DMS53 (cell line): ENCODE results near the gene FERMT3.

Experiments used
- DNase-seq: peaks from one replicate; lab custom pipeline; 2025; lab: John Stamatoyannopoulos, UW

FERMT3 gene

GRCh38 chr11:64186492-64187165, 19.9 kb upstream of the FERMT3 start:
- peak; percentile 46 for DNase-seq

- DNase-seq: no peak
Observed at GRCh38 chr11:64192434-64192833, 14.1 kb upstream of the FERMT3 start.

DNA sequence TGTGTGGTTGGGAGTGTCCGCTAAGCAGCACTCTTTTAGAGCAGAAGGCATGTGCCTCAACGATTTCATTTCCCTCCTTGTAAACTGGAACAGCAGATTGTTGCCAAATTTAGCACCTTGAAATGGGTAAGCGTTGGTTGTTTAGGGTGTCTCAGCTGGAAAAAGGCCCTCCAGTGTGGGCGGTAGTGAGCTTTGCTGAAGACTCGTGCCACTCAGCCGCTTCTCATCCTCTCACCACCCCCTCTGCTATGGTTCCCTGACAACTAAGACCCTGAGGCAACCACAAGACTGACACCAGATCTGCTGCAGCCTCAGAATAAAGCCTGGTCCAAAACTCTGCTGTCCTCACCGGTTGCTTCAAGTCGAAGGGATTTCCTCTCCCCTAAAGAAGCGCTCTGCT, 9.9 kb upstream of the FERMT3 start:
- DNase-seq: no peak

DNA sequence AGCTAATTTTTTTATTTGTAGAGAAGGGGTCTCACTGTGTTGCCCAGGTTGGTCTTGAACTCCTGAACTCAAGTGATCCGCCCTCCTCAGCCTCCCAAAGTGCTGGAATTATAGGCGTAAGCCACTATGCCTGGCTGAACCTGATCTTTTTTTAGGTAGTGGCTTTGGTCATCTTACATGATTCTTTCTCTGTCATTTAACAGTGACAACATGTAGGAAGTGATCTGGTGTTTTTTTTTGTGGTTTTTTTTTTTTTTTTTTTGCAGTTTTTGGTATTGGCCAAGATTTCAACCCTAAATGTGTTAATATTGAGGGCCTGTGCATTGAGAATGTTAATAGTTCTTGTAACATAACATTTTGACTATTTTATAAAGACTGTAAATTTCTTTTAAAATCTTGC, 8.0 kb upstream of the FERMT3 start:
- no peak for DNase-seq

- no peak for DNase-seq
Observed at GRCh38 chr11:64201543-64201942, 5.0 kb upstream of the FERMT3 start.

GRCh38 chr11:64202992-64203391, 3.5 kb upstream of the FERMT3 start:
- no peak for DNase-seq

DNA sequence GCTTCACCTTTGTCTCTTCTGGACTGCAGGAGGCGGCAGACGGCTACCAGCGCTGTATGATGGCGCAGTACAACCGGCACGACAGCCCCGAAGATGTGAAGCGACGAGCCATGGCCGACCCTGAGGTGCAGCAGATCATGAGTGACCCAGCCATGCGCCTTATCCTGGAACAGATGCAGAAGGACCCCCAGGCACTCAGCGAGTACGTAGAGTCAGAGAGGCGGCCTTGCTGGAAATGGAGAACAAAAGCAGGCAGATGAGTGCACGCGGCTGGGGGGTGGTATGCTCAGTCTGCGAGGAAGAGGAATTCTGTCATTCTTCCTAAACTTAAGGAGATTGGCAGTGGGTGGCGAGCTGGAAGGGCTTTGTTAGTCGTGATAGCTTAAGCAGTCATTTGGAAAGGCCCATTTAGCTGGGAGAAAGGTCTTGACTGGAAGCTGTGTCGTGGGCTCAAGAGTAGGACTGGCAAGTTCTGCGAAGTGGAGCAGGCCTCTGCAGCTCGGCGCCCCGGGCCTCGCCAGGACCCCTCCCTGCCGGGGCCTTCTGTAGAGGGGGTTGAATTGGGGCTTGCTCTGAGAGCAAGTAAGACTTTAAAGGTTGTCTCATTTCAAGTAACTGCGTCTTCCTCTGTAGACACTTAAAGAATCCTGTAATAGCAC, 3.0 kb upstream of the FERMT3 start:
- DNase-seq: no peak

- DNase-seq: no peak
Observed at GRCh38 chr11:64204080-64204440, 2.5 kb upstream of the FERMT3 start.

DNA sequence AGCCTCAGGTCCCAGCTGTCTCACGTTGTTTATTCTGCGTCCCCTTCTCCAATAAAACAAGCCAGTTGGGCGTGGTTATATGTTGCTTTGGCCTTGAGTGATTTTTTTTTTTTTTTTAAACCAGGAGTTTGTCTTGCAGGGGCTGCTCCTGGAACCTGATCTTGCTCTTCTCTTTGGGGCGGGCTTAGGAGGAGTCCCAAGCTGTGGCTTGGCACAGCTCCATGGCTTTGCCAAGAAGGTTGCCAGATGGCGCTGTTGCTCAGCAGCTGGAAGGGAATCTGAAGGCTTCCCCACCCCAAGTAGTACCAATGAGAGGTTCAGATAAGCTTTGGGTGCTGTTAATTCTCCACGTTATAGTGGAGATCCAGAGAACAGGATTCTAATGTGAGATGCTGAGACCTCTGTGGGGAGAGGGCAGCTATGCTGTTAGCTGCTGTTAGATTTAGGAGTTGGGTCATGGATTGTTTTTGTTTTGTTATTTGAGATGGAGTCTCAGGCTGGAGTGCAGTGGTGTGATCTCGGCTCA, 2.0 kb upstream of the FERMT3 start:
- peak; percentile 89 for DNase-seq

GRCh38 chr11:64207256-64208085, 950 bp downstream of the FERMT3 start:
- no peak for DNase-seq

- no peak for DNase-seq
Observed at GRCh38 chr11:64208086-64208795, 1.7 kb downstream of the FERMT3 start.

GRCh38 chr11:64208796-64209562, 2.5 kb downstream of the FERMT3 start:
- DNase-seq: no peak

DNA sequence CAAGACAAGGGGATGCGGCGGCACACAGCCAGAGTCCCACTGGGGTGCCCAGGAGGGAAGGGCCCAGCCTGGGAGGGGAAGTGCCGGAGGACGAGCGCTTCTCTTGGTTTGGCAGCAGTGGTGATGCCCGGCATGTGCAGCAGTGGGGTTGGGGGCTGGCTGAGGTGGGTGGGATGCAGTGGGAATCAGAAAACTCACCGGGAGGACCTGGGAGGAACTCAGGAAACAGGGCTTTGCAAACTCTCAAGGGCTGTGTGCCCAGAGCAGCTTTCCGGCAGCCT, 3.0 kb downstream of the FERMT3 start:
- DNase-seq: no peak

- DNase-seq: no peak
Observed at GRCh38 chr11:64210301-64211020, 3.9 kb downstream of the FERMT3 start.

- no peak for DNase-seq
Observed at GRCh38 chr11:64211181-64211872, 4.8 kb downstream of the FERMT3 start.

DNA sequence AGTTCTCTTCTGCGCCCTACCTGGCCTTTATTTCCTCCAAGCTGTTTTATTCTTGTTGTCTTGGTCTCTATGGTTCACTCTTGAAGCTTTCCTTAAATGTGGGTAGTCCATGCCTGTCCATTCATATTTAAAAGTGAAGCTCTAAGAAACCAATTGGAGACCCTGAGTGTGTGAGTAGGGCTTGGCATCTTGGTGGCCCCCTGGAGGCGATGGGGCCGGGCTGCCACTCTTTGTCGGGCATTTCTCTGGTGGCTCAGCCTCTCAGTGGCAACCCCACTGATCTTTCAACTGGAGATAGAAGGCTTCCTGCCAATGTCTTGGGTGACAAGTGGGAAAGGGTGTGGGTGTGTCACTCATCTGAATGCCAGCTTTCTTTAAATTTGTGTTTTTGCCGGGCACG, 10.4 kb downstream of the FERMT3 start:
- no peak for DNase-seq

- no peak for DNase-seq
Observed at GRCh38 chr11:64218628-64219353, 12.3 kb downstream of the FERMT3 start.

DNA sequence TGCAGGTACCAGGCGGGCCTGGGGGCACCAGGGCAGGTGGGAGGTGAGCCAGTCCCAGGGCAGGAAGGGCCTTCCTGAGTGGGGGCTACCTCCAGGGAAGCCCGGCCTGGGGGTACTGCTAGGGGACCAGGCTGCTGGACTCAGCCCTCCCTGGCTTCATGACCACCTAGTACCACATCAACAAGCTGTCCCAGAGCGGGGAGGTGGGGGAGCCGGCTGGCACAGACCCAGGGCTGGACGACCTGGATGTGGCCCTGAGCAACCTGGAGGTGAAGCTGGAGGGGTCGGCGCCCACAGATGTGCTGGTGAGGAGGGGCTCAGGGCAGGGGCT, 12.8 kb downstream of the FERMT3 start:
- no peak for DNase-seq

DNA sequence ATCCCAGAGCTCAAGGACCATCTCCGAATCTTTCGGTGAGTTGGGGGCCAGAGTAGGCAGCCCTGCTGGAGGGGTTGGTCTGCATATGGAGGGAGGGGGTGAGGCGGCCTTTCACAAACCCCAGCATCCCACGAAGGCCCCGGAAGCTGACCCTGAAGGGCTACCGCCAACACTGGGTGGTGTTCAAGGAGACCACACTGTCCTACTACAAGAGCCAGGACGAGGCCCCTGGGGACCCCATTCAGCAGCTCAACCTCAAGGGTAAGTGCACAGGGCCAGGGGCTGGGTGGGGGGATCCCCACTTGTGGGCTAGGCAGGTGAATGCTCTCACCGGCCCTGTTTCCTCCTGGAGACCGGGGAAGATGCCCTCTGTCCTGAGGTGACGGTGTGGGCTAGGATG, 13.2 kb downstream of the FERMT3 start:
- DNase-seq: no peak

GRCh38 chr11:64220271-64220670, 13.8 kb downstream of the FERMT3 start:
- no peak for DNase-seq
